Measurements from ENCODE around the gene STH.

The STH gene

DNA sequence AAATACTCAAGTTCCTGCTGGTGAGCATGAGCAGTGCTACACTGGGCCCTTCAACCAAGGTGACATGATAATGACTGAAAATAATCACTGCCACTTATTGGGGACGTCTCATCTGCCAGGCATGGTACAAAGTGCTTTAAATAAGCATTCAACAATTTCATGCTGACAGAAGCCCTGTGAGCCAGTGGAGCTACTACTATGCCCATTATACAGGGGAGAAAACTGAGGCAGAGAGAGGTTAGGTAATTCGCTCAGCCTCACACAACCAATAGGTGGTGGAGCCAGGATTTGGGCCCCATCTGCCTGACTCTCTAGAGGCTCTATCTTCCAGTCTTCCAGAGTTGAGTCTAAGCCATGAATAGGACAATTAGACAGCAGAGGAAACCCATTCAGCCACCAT, 30.3 kb upstream of the STH start:
- DNase-seq (ENCODE audit: low read depth), result no peak

DNA sequence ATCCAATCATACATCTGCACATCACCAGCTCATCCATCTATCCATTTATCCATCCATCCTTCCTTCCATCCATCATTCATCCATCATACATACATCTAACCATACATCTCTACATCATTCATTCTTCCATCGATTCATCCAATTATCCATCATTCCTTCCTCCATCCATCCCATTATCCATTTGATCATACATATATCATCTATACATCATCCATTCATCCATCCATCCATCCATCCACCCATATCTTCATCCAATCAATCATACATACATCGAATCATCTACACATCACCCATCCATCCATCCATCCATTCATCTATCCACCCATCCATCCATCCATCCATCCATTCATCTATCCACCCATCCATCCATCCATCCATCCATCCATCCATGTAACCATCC, 29.3 kb upstream of the STH start:
- DNase-seq (ENCODE audit: low read depth), result no peak

DNA sequence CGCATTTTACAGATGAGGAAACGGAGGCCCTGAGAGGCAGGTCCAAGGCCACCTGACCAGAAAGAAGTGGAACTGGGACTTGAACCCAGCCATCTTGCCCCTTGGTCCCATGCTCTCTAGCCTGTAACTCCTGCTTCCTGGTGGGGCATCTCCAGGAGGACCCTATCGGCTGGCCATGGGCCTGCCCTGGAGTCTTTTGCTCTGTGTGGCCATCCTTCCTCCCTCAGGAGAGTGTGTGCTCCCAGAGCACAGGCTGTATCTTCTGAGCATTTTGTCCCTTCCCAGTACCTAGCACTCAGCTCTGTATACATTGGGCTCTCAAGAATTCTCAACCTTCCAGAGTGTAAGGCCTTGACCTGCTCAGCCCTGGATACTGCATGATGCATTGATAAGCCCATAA, 28.4 kb upstream of the STH start:
- DNase-seq (ENCODE audit: low read depth), result no peak

DNA sequence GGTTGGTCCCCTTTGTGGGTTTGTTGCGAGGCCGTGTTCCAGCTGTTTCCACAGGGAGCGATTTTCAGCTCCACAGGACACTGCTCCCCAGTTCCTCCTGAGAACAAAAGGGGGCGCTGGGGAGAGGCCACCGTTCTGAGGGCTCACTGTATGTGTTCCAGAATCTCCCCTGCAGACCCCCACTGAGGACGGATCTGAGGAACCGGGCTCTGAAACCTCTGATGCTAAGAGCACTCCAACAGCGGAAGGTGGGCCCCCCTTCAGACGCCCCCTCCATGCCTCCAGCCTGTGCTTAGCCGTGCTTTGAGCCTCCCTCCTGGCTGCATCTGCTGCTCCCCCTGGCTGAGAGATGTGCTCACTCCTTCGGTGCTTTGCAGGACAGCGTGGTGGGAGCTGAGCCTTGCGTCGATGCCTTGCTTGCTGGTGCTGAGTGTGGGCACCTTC, 27.3 kb upstream of the STH start:
- no peak for DNase-seq (ENCODE audit: low read depth)

DNA sequence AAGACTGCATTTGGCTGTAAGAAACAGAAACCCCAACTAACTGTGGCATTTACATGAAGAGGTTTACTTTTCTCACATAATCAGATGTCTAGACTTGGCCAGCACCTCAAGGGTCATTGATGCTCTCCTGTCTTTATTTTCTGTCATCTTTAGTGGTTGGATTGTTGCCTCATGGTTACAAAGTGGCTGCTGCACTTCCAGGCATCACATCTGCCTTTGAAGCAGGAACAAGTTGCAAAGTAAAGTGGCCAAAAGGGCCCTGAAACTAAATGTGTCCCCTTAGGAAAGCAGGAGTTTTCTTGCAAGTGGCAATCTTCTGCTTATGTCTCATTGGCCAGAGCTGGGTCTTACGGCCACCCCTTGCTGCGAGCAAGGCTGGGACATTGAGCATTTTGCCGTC, 26.5 kb upstream of the STH start:
- no peak for DNase-seq (ENCODE audit: low read depth)

DNA sequence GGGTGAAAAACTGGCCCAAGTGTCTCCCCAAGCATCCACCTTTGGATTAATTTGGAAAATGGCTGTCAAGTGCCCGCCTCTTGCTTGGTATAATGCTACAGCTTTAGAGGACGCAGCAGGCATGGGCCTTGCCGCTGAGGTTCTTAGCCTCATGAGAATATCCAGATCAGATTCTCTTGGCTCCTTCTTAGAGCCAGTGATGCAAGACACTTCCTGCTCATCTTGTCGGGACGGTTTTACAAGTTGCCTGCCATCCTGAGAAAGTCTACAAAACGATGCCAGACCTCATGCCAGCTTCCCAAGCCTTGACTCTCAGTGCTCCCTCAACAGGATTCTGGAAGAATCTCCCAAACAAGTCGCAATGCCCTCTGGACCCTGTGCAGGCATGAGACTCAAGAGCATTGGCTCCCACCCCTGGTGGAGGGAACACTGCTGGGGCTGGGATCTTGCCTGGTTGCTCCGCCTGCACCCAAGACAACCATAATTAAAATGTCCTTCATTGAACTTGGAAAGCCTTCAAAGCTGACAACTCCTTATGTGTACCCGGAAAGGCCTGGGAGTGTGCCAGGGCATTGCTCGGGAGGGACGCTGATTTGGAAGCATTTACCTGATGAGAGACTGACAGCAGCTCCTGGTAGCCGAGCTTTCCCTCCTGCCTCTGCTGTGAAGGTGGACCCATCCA, 25.8 kb upstream of the STH start:
- DNase-seq (ENCODE audit: low read depth), result no peak

- DNase-seq (ENCODE audit: low read depth), result no peak
Measured at GRCh38 chr17:45973946-45974859, 24.8 kb upstream of the STH start.

- DNase-seq (ENCODE audit: low read depth), result no peak
Measured at GRCh38 chr17:45974916-45975630, 24.0 kb upstream of the STH start.

DNA sequence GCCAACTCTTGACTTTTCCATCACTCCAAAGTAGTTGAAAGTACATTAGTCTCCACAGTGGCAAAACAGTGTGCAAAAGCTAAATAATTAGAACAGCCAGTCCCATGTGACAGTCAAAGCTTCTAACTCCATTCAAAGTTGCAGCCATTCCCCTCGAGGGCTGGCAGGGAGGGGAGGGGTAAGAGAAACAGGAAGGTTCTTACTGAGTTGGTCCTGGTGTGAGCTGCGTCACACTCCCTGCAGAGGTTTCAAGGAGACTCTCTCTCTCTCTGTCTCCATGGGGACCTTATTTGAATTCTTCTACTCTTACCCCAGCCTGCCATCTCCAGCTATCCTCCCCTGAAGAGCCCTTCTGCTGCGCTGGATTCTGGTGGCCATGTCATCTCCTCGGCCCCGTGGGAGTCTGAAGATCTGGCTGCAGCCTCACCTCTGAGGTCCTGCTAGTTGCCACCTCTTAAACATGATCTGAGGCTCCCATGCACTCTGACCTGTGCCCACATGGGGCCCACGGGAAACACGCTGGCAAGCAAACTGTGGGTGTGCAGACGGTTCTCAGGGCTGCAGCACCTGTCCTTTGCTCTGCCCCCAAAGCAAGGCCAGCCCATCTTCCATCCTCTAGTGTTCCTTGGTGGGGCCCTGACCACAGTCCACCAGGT, 23.3 kb upstream of the STH start:
- DNase-seq (ENCODE audit: low read depth), result no peak

DNA sequence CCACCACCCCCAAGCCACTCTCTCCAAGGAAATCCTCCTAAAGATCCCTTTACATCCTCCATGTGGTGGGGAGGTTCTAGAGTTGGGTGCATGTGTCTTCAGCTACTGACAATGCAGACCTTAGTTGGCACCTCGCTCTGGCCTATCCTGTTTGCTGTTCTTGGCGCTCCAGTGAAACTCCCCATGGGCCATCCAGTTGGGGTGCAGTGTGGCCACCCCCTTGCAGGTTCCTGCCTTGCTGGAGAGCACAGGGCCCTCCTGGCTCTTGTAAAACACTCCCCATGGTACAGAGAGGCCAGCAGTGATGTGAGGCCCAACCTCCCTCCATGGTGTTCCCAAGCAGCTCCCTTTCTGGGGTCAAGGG, 22.7 kb upstream of the STH start:
- DNase-seq (ENCODE audit: low read depth), result no peak

- DNase-seq (ENCODE audit: low read depth), result no peak
Measured at GRCh38 chr17:45976755-45977505, 22.1 kb upstream of the STH start.

- DNase-seq (ENCODE audit: low read depth), result no peak
Measured at GRCh38 chr17:45977506-45977824, 21.6 kb upstream of the STH start.

- DNase-seq (ENCODE audit: low read depth), result no peak
Measured at GRCh38 chr17:45977976-45978626, 20.9 kb upstream of the STH start.

- DNase-seq (ENCODE audit: low read depth), result no peak
Measured at GRCh38 chr17:45979137-45979536, 19.9 kb upstream of the STH start.

DNA sequence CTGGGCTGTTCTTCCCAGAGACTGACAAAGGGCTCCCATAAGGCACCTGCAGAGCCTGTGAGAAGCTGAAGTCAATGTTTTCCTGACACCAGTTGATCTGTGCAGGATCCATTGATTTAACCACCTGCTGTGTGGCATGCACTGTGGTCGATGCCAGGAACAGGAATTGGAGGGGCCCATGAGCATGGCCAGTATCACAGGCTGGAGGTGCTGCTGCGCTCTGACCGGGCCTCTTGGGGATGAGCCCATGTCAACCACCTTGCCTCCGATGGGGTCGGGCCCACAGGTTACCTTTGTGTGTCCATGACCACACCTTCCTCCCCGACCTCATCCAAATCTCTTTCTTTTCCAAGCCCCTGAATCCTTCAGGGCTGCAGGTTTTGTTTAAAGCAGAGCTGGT, 18.2 kb upstream of the STH start:
- no peak for DNase-seq (ENCODE audit: low read depth)

DNA sequence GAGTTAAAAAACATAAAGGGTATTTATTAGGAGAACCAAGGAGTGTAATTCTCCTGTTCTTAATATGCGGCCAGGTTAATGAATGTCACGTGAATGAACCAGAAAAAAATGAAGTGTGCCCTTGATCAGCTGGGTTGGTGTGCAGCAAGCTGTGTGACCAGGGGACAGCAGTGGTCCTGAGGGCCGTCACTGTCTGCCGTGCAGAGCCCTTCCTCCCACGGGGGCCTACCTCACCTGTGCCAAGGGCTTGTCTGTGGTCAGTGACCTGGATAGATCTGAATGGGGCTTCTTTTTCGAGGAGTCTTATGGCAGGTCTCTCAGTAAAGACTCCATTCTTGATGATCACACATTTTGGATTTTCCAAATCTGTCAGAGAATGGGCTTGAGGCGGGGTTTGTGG, 17.7 kb upstream of the STH start:
- no peak for DNase-seq (ENCODE audit: low read depth)

DNA sequence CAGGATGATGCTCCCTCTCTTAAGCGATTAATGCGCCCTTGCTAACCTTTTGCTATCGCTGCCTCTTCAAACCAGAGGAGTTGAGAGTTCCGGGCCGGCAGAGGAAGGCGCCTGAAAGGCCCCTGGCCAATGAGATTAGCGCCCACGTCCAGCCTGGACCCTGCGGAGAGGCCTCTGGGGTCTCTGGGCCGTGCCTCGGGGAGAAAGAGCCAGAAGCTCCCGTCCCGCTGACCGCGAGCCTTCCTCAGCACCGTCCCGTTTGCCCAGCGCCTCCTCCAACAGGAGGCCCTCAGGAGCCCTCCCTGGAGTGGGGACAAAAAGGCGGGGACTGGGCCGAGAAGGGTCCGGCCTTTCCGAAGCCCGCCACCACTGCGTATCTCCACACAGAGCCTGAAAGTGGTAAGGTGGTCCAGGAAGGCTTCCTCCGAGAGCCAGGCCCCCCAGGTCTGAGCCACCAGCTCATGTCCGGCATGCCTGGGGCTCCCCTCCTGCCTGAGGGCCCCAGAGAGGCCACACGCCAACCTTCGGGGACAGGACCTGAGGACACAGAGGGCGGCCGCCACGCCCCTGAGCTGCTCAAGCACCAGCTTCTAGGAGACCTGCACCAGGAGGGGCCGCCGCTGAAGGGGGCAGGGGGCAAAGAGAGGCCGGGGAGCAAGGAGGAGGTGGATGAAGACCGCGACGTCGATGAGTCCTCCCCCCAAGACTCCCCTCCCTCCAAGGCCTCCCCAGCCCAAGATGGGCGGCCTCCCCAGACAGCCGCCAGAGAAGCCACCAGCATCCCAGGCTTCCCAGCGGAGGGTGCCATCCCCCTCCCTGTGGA, 16.0 kb upstream of the STH start:
- DNase-seq (ENCODE audit: low read depth), result no peak

DNA sequence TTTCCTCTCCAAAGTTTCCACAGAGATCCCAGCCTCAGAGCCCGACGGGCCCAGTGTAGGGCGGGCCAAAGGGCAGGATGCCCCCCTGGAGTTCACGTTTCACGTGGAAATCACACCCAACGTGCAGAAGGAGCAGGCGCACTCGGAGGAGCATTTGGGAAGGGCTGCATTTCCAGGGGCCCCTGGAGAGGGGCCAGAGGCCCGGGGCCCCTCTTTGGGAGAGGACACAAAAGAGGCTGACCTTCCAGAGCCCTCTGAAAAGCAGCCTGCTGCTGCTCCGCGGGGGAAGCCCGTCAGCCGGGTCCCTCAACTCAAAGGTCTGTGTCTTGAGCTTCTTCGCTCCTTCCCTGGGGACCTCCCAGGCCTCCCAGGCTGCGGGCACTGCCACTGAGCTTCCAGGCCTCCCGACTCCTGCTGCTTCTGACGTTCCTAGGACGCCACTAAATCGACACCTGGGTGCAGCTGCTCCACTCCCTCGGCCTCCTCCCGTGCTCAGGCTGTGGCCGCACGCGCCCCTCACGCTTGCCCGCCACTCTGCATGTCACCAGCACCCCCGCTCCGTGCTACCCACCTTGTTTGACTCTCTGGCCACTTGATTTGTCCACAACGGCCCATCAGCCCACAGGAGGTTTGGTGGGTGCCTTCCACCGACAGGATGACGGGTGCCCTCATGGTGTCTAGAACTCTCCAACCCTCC, 15.3 kb upstream of the STH start:
- DNase-seq (ENCODE audit: low read depth), result no peak

- DNase-seq (ENCODE audit: low read depth), result no peak
Measured at GRCh38 chr17:45984368-45984767, 14.7 kb upstream of the STH start.

DNA sequence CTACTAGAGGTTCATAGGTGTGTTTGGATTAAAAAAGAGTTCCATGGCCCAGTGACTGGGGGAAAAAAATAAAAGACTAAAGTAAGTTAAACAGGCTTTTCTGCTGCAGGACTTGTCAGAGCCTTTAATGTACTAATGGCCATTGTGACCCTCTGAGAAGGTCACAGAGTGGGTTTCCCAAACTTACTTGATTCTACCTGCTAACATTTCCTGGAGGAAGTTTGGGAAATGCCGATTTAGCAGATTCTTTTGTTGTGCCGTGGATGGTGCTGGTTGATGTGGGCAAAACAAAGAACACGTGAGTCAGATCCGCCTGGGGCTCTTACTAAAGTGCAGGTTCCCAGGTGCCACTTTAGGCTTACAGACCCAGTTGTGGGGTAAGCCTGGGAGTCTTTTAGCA, 13.6 kb upstream of the STH start:
- DNase-seq (ENCODE audit: low read depth), result no peak

Measured in T-helper 22 cell (primary cell).